Activated gamma-delta T cell treated with Interleukin-2 at 50 U/mL for 16 hours (primary cell): ENCODE results near the gene ZNF562.

Source experiments
- DNase-seq: peaks from one replicate; pipeline ENCODE4 v3.0.0-alpha.2; 2020

ZNF562 gene

GRCh38 chr19:9641810-9642209 is 33.1 kb downstream of the ZNF562 start:
- DNase-seq: no peak

- DNase-seq: no peak
These were observed 33.9 kb downstream of the ZNF562 start for GRCh38 chr19:9640956-9641355.

- no peak for DNase-seq
These were observed 38.9 kb downstream of the ZNF562 start for GRCh38 chr19:9636018-9636417.

- no peak for DNase-seq
These were observed 47.0 kb downstream of the ZNF562 start for GRCh38 chr19:9627856-9628255.

GRCh38 chr19:9622531-9622930 is 52.4 kb downstream of the ZNF562 start:
- DNase-seq: no peak

- peak; percentile 87 for DNase-seq
These were observed 53.5 kb downstream of the ZNF562 start, which contains the start of gene ZNF561 for GRCh38 chr19:9621156-9622037. TSS of gene ZNF561 (minus strand) at chr19:9621232. CDS start at chr19:9619456, 1,776 bp downstream.

GRCh38 chr19:9620842-9621155 is 54.1 kb downstream of the ZNF562 start:
- DNase-seq: no peak

- no peak for DNase-seq
These were observed 59.1 kb downstream of the ZNF562 start for GRCh38 chr19:9615844-9616243.

- DNase-seq: no peak
These were observed 64.3 kb downstream of the ZNF562 start for GRCh38 chr19:9610484-9611113.

- DNase-seq: no peak
These were observed 66.0 kb downstream of the ZNF562 start for GRCh38 chr19:9608912-9609311.

- no peak for DNase-seq
These were observed 77.9 kb downstream of the ZNF562 start for GRCh38 chr19:9597027-9597426.
